ENCODE data around the gene EVI5. TPM values are rescaled to one million over a fixed set of nuclear protein-coding genes. Genes with fewer than 3 reads are reported as not detected.

Gene EVI5
- total and polyA plus RNA-seq, 10 of the 15 experiments (the other 5 are each of a cell fraction or from before 2014, with no cell fraction given) = 0.27 to 6.8 (median 1.7) TPM

- TF ChIP-seq, protein P1, sequence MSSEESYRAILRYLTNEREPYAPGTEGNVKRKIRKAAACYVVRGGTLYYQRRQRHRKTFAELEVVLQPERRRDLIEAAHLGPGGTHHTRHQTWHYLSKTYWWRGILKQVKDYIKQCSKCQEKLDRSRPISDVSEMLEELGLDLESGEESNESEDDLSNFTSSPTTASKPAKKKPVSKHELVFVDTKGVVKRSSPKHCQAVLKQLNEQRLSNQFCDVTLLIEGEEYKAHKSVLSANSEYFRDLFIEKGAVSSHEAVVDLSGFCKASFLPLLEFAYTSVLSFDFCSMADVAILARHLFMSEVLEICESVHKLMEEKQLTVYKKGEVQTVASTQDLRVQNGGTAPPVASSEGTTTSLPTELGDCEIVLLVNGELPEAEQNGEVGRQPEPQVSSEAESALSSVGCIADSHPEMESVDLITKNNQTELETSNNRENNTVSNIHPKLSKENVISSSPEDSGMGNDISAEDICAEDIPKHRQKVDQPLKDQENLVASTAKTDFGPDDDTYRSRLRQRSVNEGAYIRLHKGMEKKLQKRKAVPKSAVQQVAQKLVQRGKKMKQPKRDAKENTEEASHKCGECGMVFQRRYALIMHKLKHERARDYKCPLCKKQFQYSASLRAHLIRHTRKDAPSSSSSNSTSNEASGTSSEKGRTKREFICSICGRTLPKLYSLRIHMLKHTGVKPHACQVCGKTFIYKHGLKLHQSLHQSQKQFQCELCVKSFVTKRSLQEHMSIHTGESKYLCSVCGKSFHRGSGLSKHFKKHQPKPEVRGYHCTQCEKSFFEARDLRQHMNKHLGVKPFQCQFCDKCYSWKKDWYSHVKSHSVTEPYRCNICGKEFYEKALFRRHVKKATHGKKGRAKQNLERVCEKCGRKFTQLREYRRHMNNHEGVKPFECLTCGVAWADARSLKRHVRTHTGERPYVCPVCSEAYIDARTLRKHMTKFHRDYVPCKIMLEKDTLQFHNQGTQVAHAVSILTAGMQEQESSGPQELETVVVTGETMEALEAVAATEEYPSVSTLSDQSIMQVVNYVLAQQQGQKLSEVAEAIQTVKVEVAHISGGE (CRISPR knock-in tag; IDR thresholded peaks at IDR 0.05) = no peak
- TF ChIP-seq CBX3 (IDR thresholded peaks at IDR 0.05; ENCODE audit: borderline replicate concordance, low read depth) (no peak), RB1 (IDR thresholded peaks at IDR 0.05; ENCODE audit: borderline replicate concordance) (no peak), IRF4 (IDR thresholded peaks at IDR 0.05; ENCODE audit: low read depth, low read length) (peak; percentile 80; the same call in 1 of the 2 replicates), PML (IDR thresholded peaks at IDR 0.05; ENCODE audit: low read length) (no peak), PKNOX1 (IDR thresholded peaks at IDR 0.05) (0 out of 2 replicates have a peak, but pooled peaks have one; percentile 7), BCL3 (IDR thresholded peaks at IDR 0.05; ENCODE audit: borderline replicate concordance, insufficient read depth, low read depth, low read length, poor library complexity, severe bottlenecking) (peak; percentile 49), HDAC2 (IDR thresholded peaks at IDR 0.05) (no peak), ETV6 (conservative IDR thresholded peaks at IDR 0.05 in 1 of 2, IDR thresholded peaks at IDR 0.05 in 1 of 2; ENCODE audit: borderline replicate concordance in 1 of 2, low read depth in 1 of 2) (peak in 1 of 2 experiments; percentile 50; a peak in 1 of 4 replicates), BMI1 (IDR thresholded peaks at IDR 0.05; ENCODE audit: borderline replicate concordance) (no peak), NRF1 (conservative IDR thresholded peaks at IDR 0.05; ENCODE audit: low read depth, low read length) (no peak), DPF2 (IDR thresholded peaks at IDR 0.05) (no peak), SKIL (IDR thresholded peaks at IDR 0.05; ENCODE audit: low read depth, poor library complexity, severe bottlenecking) (peak; percentile 48), EED (IDR thresholded peaks at IDR 0.05; ENCODE audit: low read depth) (peak; percentile 75), FOXK2 (IDR thresholded peaks at IDR 0.05) (no peak), ZZZ3 (IDR thresholded peaks at IDR 0.05; ENCODE audit: control insufficient read depth, insufficient read length, low read depth) (no peak), SPI1 (IDR thresholded peaks at IDR 0.05; ENCODE audit: borderline replicate concordance, insufficient read depth, low read depth, low read length) (no peak), CBFB (IDR thresholded peaks at IDR 0.05; ENCODE audit: low read depth) (peak; percentile 58; the same call in 1 of the 2 replicates), SRF (IDR thresholded peaks at IDR 0.05; ENCODE audit: low read depth in 2 of 2, low read length in 2 of 2) (no peak), IKZF2 (IDR thresholded peaks at IDR 0.05) (peak; percentile 39 to 50; a peak in 2 of 4 replicates)
- TF ChIP-seq, protein P2, sequence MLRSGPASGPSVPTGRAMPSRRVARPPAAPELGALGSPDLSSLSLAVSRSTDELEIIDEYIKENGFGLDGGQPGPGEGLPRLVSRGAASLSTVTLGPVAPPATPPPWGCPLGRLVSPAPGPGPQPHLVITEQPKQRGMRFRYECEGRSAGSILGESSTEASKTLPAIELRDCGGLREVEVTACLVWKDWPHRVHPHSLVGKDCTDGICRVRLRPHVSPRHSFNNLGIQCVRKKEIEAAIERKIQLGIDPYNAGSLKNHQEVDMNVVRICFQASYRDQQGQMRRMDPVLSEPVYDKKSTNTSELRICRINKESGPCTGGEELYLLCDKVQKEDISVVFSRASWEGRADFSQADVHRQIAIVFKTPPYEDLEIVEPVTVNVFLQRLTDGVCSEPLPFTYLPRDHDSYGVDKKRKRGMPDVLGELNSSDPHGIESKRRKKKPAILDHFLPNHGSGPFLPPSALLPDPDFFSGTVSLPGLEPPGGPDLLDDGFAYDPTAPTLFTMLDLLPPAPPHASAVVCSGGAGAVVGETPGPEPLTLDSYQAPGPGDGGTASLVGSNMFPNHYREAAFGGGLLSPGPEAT (IDR thresholded peaks at IDR 0.05; ENCODE audit: low read depth) = no peak
Measured at GRCh38 chr1:92784021-92784638, 778 bp downstream of the EVI5 start (continued).
